HT-29 (cell line): ENCODE data around the gene GHITM. TPM values are rescaled to one million over a fixed set of nuclear protein-coding genes. Genes with fewer than 3 reads are reported as not detected.
"Not testable (repeated sequence)": the region's sequence is repeated elsewhere in the genome, so short reads cannot be mapped to it uniquely, and the experiment has no call there.

ENCODE experiments used
- DNase-seq: peaks from one replicate; pipeline ENCODE4 v3.0.0-alpha.2; 2015; ENCODE audit warnings: low spot score
- total RNA-seq: library from RNA; depleted of rRNA; stranded (reverse); fragments of >200 nt; shearing (Covaris generic); gene quantifications from 2 replicates; pipeline ENCODE4 v1.2.3, GENCODE V29; 2014

GHITM gene
- total RNA-seq, 1 experiment from 2014 or later: 195 TPM

DNA sequence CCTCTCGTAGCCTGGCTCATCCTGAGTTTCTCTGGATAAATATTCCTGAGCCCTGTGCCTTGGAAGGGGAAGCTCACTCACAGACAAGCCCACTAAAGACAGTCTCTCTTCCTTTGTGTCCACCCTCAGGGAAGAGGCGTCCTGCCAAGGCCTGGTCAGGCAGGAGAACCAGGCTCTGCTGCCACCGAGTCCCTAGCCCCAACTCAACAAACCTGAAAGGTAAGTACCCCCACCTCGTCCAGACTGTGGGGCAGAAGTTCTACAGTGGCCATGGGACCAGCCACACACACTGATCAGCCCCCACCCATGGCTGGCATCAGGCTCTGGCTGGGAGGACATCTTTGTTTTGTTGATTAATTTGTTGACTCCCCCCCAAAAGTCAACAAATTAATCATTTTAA is 37.0 kb downstream of the GHITM start:
- DNase-seq: no peak

DNA sequence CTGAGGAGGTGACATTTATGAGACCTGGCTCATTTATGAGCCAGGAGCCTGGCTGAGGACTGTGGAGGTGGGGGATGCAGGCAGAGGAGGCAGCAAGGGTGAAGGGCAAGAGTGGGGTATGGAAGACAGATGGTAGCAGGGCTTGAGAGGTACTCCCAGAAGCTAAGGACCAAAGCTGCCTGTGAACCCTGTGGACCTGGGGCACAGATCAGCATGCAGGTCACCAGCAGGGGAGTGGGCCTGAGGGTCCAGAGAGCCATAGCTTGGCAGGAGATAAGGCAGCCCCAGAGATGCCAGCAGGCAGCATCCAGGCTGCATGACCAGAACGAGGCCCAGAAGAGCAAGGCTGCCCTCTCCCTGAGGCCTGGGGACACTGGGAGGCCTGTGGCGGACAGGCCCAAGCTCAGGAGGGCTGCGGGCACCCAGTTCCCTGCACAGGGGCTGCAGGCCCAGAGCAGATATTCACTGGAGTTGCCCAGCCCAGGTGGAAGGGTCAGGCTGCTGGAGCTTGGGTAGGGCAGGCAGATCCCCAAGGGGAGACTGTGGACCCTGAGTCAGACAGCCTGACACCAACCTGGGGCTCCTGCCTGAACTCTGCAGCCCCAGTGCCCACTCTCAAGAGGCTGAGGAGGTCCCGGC is 37.6 kb downstream of the GHITM start:
- DNase-seq: no peak

DNA sequence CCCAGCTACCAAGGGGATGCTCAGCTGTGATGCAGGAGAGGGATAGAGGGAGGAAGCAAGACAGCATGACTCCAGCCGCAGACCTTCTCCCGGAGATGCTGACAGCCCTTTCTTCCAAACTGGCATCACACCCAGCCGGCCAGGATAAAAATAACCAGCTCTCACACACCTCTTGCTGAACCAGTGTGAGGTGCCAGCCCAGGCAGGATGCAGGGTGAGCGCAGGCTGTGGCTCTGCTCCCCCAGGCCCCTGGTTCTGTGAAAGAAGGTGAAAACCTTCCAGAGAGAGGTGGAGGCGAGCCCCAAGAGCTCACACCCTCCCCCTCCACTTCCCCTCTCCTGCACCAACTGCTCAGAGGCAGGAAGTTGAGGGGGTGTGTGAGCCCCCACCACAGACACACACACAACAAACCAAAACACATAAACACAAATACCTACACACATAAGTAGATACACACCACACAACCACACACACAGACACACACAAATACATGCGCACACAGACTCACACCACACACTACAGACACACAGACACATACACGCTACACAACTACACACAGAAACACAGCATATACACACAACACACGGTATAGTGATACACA is 38.3 kb downstream of the GHITM start:
- no peak for DNase-seq

DNA sequence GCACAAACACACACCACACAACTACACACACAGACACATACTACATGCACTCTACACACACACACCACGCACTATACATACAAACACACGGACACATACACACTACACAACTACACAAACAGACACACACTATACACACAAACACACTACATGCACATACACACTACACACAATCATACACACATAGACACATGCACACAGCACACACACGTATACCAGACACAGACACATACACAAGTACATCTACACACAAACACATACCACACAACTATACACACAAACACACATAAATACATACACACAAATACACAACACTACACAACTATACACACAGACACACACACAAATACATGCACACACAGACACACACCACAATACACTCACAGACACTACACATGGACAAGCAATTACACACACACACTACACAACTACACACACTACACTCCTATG is 38.9 kb downstream of the GHITM start:
- DNase-seq: no peak

DNA sequence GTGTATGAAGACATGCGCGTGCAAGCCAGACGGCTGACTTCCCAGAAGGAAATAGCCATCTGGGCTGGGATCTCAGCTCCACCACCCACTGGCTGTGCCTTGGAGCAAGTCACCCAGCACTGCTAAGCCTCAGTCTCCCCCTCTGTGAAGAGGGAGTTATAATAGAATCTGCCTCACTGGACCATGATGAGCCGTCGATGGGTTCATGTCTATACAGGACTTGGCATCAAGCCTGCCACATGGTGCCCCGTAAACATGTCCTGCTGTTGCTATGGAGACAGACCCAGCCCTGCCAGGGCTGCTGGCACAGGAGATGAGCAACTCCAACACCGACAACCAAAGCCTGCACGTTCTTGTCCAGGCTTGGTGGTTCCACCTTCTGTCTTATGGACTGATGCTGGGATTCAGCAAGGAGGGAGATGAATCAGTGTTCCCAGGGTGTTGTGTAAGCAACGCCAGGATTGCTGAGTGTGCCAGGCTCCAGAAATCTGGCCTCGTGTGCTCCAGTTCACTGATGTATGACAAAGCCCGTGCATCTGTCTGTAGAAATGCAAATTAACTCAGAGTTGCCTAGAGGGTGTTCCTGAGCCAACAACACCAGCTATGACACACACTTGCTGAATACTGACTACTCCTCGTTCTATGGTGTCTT is 39.9 kb downstream of the GHITM start:
- DNase-seq: peak; percentile 20

DNA sequence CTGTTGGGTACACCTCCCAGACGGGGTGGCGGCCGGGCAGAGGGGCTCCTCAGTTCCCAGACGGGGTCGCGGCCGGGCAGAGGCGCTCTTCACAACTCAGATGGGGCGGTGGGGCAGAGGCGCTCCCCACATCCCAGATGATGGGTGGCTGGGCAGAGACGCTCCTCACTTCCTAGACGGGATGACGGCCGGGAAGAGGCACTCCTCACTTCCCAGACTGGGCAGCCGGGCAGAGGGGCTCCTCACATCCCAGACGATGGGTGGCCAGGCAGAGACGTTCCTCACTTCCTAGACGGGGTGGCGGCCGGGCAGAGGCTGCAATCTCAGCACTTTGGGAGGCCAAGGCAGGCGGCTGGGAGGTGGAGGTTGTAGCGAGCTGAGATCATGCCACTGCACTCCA is 41.1 kb downstream of the GHITM start:
- DNase-seq: not testable (repeated sequence)

DNA sequence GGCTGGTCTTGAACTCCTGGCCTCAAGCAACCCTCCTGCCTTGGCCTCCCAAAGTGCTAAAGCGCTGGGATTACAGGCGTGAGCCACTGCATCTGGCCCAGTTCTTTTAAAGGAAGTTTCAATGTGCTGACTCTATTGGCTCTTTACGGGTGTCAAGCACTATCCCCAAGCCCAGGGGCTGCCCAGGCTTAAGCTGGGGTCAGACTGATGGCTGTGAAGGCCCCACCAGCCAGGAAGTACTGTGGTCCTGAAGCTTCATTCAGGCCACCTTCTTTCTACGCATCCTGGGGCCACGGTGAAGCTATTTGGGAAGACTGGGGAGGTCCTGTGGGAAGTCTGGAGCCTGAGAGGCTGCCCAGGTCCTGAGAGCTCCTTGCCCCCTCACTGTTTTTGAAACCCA is 42.3 kb downstream of the GHITM start:
- no peak for DNase-seq

DNA sequence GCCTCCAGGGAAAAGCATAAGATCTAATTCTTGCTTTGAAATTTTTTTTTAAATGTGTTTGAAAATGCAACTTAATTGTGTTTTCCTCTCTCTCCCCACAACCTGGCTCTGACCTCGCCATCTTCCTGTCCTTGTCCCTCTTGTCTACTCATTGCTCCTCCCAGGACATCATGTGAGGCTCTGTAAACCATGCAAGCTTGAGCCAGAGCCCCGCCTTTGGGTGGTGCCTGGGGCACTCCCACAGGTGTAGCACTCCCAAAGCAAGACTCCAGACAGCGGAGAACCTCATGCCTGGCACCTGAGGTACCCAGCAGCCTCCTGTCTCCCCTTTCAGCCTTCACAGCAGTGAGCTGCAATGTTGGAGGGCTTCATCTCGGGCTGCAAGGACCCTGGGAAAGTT is 45.2 kb downstream of the GHITM start:
- peak; percentile 25 for DNase-seq

DNA sequence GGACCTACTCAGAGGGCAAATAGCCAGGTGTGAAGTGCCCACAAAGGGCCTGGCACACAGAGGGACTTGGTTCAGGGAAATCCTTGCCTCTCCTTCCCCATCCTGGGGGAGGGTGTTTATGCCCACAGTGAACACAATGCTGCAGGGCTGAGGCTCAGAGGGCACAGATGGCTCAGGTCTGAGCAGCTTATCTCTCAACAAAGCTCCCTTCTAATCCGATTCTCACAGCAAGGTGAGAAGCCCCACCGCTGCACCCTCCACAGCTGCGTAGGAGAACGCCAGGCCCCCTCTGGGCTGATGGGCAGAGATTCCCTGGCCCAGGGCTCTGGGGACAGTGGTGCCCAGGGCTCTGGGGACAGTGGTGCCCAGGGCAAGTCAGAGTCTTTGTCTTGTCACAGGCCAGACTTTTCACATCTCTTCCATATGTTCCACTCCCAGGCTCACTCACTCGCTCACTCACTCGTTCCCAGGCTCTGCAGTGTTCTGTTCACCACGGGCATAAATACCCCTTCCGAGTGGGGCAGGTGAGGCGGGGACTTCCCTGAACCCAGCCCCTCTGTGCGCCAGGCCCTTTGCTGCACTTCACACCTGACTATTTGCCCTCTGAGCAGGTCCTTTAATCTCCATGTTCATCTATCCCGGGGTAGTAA is 46.3 kb downstream of the GHITM start:
- no peak for DNase-seq

DNA sequence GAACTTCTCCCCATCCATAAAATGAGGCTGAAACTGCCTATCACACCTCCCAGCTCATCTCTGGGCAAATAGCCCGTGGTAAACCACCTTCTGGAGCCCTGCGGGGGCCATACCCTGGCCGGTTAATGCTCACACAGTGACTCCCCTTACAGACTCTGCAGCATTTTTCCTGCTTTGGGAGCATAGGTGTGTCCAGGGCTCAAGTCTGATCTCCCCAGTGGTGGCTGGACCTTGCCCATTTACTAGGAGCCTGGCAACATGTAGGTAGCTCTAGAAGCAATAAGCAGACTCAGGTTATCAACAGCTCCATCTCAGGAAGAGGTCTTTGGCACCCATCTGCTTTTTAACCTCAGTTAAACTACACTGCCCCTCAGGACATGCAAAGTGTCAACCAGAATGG is 49.5 kb downstream of the GHITM start:
- no peak for DNase-seq

DNA sequence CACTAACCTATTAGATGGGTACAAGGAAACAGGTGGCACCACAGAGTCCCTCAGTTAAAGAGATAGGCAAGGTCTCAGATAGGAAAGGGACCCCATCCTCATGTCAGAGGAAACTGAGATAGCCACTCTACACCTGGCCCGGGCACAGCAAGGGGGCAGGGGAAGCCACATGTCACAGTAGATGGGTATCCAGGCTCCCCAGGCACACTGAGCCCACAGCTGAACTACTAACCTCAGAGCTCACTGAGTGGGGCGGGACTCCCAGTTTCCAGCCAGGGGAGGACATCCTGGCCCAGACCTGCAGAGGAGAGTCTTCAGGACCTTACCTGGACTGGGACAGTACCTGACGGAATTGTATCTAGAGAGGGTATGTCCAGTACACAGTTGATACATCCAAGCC is 51.3 kb downstream of the GHITM start:
- no peak for DNase-seq

DNA sequence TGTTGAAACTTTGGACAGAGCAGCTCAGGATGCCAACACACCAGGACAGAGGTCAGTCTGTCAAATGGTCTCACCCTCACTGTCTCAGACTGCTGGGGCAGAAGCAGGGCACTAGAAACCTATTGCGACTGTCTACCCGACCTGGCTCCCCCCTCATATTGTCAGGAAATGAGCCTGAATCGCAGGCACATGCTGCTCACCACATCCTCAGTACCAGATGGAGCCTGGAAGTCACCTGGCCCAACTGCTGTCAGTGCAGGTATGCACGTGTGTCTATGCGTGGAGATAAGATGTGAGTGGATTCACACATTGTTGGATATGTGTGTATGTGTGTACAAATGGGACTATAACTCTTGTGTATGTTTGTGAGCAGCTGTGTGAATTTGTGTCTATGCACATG is 51.8 kb downstream of the GHITM start:
- DNase-seq: no peak

DNA sequence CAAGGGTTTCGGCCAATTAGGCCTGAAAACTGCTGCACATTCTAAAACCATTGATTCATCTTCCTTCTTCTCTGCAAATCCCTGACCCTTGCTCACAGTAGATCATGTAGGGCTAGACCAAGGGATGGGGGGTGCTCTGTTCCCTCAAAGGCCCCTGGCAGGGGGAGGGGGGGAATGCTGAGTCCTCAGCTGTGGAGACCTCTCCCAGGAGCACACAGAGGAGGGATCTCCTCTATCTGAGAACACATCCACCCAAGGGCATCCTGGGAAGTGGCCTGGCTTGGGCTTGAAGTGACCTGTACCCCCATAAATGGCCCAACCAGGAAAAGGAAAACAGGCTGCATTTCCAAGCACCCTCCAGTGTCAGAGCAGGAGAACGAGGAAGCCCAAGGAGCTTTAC is 54.0 kb downstream of the GHITM start:
- DNase-seq: no peak

DNA sequence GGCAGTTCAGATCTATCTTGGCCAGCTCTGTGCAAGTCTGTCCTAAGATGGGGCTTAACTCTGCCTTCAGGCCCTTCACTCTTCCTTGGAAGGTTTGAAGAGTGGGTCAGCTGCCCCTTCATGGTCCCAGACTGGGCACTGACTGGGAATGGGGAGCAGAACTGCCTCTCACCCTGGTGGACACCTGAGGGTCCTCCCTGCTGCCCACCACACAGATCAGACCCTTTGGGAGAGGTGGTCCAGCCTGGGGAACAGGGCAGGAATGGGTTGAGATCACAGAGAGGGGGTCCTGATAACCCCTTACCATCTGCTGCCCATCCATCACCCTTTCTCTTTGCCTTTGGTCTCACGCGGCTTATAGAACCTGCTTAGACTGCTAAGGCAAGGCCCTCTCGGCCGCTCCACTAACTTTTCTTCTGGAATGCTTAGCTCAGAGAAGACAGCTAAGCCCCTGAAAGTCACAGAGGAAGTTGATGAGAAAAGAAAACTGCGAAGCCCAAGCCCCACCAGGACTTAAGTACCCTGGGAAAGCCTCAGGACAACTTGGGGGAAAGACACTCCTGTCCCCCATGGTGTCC is 54.6 kb downstream of the GHITM start:
- DNase-seq: no peak

DNA sequence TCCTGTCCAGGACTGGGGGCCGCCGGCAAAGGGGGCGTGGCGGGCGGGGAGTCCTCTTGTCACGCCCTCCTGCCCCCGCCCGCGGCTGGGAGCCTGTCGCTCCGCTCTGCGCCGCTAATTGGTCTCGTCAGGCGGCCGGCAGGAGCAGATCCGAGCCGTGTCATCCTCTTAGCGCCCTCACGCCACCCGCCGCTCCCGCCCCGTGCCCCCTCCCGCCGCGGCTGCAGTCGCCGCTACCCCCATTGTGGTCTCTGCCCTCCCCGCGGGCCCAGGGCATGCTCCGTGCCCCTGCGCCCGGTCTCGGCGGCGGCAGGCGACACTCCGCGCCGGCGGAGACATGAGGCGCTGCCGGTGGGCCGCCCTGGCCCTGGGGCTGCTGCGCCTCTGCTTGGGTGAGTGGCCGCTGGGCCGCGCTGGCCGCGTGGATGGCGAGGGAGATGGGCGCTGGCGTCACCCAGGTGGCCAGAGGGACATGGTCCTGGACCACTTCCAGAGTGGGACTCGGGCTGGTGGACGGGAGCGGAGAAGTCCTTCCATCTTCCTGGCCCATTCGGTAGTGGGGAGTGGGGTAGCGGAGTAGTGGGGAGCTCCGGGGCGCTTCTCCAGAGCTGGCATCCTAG is 55.2 kb downstream of the GHITM start, which contains the start of gene CDHR1:
TSS of gene CDHR1 (plus strand) at position 114 of the 620 bp plus-strand sequence. CDS start at position 338, 224 bp downstream.
- no peak for DNase-seq

DNA sequence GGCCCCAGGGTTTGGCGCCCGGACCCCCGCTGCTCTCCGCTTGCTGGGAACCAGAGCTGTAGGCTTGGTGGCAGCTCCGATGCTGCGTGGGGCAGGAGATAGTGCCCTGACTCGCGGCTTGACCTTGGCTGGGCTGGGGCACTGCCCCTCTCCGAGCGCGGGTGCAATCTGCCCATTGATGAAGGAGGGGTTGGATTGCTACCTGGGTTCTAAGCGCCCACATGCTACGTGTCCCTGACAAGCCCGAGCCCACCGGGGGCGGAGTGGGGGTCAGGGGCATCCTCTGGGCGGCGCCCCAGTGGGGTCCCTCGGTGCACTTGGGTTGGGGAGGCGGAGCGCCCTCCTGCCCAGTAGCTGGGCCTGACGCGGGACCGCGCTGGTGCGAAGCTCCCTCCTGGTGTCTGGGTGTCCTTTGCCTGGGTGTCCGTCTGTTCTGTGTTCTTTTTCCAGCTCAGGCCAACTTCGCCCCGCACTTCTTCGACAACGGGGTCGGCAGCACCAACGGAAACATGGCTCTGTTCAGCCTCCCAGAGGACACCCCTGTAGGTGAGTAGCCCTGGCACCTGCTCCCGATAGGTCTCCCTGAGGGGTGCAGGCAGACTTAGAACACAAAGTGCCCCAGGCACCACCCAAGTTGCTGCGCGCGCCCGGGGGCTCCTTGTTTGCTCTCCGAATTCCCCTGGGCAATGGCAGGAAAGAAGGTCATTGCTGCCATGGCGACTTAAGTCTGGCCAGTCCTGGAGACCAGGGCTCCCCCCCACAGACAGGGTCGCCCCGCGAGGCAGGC is 55.9 kb downstream of the GHITM start:
- DNase-seq: no peak

DNA sequence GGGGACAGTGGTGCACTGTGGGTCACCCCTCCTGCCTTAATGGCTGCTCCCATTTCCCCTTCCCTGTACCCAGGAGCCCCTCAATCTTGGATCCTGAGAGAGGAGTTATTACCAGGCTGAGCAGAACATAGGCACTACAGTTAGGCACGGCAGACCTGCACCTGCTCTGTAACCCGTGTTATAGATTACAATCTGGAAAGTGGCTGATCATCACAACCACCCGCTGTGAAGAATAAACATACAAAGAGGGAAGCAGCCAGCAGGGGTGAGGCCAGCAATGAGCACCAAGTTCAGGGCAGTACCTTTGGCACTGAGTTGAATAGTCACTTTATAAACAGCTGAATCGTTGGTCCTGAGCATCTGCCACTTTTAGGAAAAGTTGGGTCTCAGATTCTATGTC is 56.8 kb downstream of the GHITM start:
- no peak for DNase-seq

DNA sequence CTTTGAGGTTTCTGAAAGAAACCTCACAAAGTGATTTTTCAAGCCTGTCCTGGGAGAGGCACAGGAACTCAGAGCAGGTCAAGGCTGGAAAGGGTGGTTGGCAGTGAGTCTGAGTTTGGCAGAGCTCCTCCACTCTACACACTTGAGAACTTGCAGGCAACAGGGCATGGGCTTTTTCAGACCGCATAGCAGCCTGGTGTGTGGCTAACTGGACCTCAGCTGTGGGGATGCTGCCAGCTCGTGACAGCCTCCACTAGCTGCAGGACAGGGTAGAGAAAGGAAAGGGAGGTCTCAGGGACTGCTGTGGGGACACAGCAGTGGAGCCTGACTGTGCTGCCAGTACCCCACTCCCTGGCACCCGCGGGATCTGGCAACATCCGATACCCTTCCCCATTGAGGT is 57.6 kb downstream of the GHITM start:
- no peak for DNase-seq

DNA sequence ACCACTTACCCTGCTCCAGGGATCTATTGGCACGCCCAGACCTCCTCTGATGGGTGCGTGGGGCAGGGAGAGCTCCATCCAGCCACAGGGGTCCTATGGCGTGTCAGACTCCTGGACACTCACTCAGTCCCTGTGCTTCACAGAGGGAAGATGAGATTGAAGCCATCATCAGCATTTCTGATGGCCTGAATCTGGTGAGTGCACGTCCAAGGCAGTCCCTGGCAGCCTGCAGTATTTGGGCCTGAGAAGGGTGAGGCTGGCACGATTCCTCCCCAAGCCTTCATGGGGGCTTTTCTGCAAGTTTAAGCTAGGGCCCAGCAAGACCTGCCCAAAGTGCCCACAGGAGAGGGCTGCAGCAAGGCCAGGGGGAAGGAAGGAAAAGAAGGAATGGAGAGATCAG is 58.3 kb downstream of the GHITM start:
- DNase-seq: no peak

DNA sequence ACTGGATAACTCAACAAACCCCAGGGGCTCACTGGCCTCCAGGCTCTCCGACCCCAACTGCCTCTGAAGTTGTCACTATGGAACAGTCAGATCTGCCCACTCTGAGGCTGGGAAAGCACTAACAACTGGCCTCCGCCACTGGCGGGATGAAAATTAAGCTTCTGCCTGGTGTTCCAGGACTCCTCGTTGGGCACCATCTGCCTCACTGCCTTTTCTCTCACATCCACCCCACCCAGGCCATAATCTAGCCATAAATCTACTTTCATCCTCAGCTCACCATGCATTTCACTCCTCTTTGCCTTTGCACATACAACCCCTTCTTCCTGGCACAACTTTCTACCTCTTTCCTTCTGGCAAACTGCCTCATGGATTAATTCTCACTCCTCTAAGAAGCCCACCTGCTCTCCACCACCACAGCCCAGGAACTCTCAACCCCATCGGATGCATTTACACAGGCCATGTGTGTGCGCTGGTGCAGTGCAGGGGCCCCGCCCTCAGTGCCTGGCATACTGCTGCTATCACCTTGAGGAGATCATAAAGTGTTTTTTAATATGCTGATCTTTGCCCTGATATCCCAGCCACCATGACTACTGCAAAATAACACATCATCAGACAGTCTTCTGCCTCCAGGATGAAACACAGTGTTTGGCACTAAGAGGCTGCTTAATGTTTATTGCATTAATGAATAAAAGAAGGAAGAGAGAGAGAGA is 59.1 kb downstream of the GHITM start:
- DNase-seq: no peak
